Fibroblast of lung (primary cell): Measurements from ENCODE around the gene SPACA4. TPM values are rescaled to one million over a fixed set of nuclear protein-coding genes. Genes with fewer than 3 reads are reported as not detected.

Experiments
- DNase-seq, 2 donors: peaks; one replicate each; pipeline versions ENCODE4 v3.0.0 to v3.0.0-alpha.2; 2010; ENCODE audit warnings: low read depth in 2 of 2
- H2AFZ ChIP-seq: 2 replicates; pipeline ENCODE4 v1.5.1; 2012; ENCODE audit warnings: low read length, control low read depth, inconsistent platforms
- H3K27ac ChIP-seq: 2 replicates; pipeline ENCODE4 v1.5.1; 2011; ENCODE audit warnings: low read length, control low read depth; ENCODE audit not compliant: insufficient read depth
- H3K27me3 ChIP-seq: 2 replicates; pipeline ENCODE4 v1.5.1; 2011; ENCODE audit warnings: mild to moderate bottlenecking, low read length; ENCODE audit not compliant: control insufficient read depth, insufficient read depth
- H3K36me3 ChIP-seq: 2 replicates; pipeline ENCODE4 v1.5.1; 2011; ENCODE audit warnings: low read length; ENCODE audit not compliant: control insufficient read depth, insufficient read depth
- H3K4me1 ChIP-seq: 2 replicates; pipeline ENCODE4 v1.5.1; 2011; ENCODE audit warnings: low read length; ENCODE audit not compliant: control insufficient read depth, insufficient read depth; ENCODE audit errors: extremely low read depth
- H3K4me2 ChIP-seq: 2 replicates; pipeline ENCODE4 v1.5.1; 2011; ENCODE audit warnings: low read length, control low read depth; ENCODE audit not compliant: insufficient read depth; ENCODE audit errors: extremely low read depth
- H3K4me3 ChIP-seq, 4 experiments: fragments of 200-600 bp in 1 of 4; sonication (generic) in 1 of 4; replicated peaks in 1 of 4; 2 replicates each; pipeline ENCODE4 v1.5.1; 2011 to 2016; ENCODE audit warnings: low read length in 4 of 4, low read depth in 3 of 4, mild to moderate bottlenecking in 3 of 4, control low read depth in 2 of 4, inconsistent platforms in 1 of 4, mixed read lengths in 1 of 4; ENCODE audit not compliant: insufficient read depth in 1 of 4; ENCODE audit errors: control extremely low read depth in 1 of 4
- H3K79me2 ChIP-seq: 2 replicates; pipeline ENCODE4 v1.5.1; 2012; ENCODE audit warnings: mild to moderate bottlenecking, low read length, inconsistent platforms; ENCODE audit not compliant: control insufficient read depth, insufficient read depth
- H3K9ac ChIP-seq: 2 replicates; pipeline ENCODE4 v1.5.1; 2011; ENCODE audit warnings: mild to moderate bottlenecking, low read length, control low read depth; ENCODE audit not compliant: insufficient read depth
- H3K9me3 ChIP-seq: 2 replicates; pipeline ENCODE4 v1.5.1; 2012; ENCODE audit warnings: low read depth, low read length; ENCODE audit not compliant: control insufficient read depth, insufficient read depth
- H4K20me1 ChIP-seq: 2 replicates; pipeline ENCODE4 v1.5.1; 2011; ENCODE audit warnings: low read length; ENCODE audit not compliant: control insufficient read depth, insufficient read depth; ENCODE audit errors: extremely low read depth
- EZH2 ChIP-seq: IDR thresholded peaks from 2 replicates; pipeline ENCODE4 v1.5.1; 2012; ENCODE audit warnings: low read length, control low read depth, mild to moderate bottlenecking; ENCODE audit errors: missing control alignments
- polyA plus RNA-seq, 2 donors: library from polyadenylated mRNA; depleted of rRNA in 1 of 2; stranded (reverse) in 1 of 2; unstranded in 1 of 2; fragments of >200 nt; gene quantifications; 2 replicates each; pipeline ENCODE4 v1.2.1, GENCODE V29; 2011 to 2012; ENCODE audit warnings: missing spikeins in 1 of 2
- total RNA-seq: library from RNA; depleted of rRNA; stranded (reverse); fragments of >200 nt; gene quantifications from 2 replicates; pipeline ENCODE4 v1.2.1, GENCODE V29; 2014
- TF ChIP-seq, protein P1 (sequence below), 2 donors: IDR thresholded peaks in 1 of 2; conservative IDR thresholded peaks in 1 of 2; 1 replicate in 1 of 2; 2 replicates in 1 of 2; pipeline ENCODE4 v1.5.1; 2011 to 2012; ENCODE audit warnings: low read length in 2 of 2, control low read depth in 1 of 2, inconsistent platforms in 1 of 2, low read depth in 1 of 2, mild to moderate bottlenecking in 1 of 2

The SPACA4 gene
- total and polyA plus RNA-seq, 2 donors (not counting 1 experiment from before 2014, with no cell fraction given), result not detected

- no peak overlapping the region for H3K4me2 ChIP-seq
- TF ChIP-seq, protein P1, sequence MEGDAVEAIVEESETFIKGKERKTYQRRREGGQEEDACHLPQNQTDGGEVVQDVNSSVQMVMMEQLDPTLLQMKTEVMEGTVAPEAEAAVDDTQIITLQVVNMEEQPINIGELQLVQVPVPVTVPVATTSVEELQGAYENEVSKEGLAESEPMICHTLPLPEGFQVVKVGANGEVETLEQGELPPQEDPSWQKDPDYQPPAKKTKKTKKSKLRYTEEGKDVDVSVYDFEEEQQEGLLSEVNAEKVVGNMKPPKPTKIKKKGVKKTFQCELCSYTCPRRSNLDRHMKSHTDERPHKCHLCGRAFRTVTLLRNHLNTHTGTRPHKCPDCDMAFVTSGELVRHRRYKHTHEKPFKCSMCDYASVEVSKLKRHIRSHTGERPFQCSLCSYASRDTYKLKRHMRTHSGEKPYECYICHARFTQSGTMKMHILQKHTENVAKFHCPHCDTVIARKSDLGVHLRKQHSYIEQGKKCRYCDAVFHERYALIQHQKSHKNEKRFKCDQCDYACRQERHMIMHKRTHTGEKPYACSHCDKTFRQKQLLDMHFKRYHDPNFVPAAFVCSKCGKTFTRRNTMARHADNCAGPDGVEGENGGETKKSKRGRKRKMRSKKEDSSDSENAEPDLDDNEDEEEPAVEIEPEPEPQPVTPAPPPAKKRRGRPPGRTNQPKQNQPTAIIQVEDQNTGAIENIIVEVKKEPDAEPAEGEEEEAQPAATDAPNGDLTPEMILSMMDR (conservative IDR thresholded peaks at IDR 0.05 in 1 of 2, IDR thresholded peaks at IDR 0.05 in 1 of 2; ENCODE audit: low read depth in 1 of 2, low read length in 2 of 2), result no peak
- no peak for TF ChIP-seq EZH2
- H3K27ac ChIP-seq, result no peak overlapping the region
- H2AFZ ChIP-seq, result no peak overlapping the region
- H3K36me3 ChIP-seq, result no peaks in the 10 kb centered on the region
- H3K9ac ChIP-seq, result no peak overlapping the region
- no peaks in the 10 kb centered on the region for H3K79me2 ChIP-seq
- no peak for DNase-seq
- no peaks in the 10 kb centered on the region for H4K20me1 ChIP-seq
- H3K27me3 ChIP-seq, result no peaks in the 10 kb centered on the region
- H3K9me3 ChIP-seq, result no peaks in the 10 kb centered on the region
- peaks cover 8% of the 10 kb centered on the region for H3K4me1 ChIP-seq
- H3K4me3 ChIP-seq, result no peak overlapping the region
Observed at GRCh38 chr19:48642862-48643261, 36.3 kb downstream of the SPACA4 start.

GRCh38 chr19:48644355-48644754 lies 37.8 kb downstream of the SPACA4 start:
- no peak overlapping the region for H3K9ac ChIP-seq
- no peaks in the 10 kb centered on the region for H3K79me2 ChIP-seq
- H3K4me2 ChIP-seq, result no peak overlapping the region
- no peak for DNase-seq
- H3K27me3 ChIP-seq, result no peaks in the 10 kb centered on the region
- H3K4me3 ChIP-seq, result no peak overlapping the region
- no peaks in the 10 kb centered on the region for H3K9me3 ChIP-seq
- H4K20me1 ChIP-seq, result no peaks in the 10 kb centered on the region
- H3K4me1 ChIP-seq, result peaks cover 5% of the 10 kb centered on the region
- no peak for TF ChIP-seq EZH2
- TF ChIP-seq, protein P1 (conservative IDR thresholded peaks at IDR 0.05 in 1 of 2, IDR thresholded peaks at IDR 0.05 in 1 of 2; ENCODE audit: low read depth in 1 of 2, low read length in 2 of 2), result no peak
- H2AFZ ChIP-seq, result no peak overlapping the region
- no peaks in the 10 kb centered on the region for H3K36me3 ChIP-seq
- H3K27ac ChIP-seq, result no peak overlapping the region

- Histone ChIP-seq H3K4me1 (peaks cover 3% of the 10 kb centered on the region), H3K27me3 (no peaks in the 10 kb centered on the region), H3K9ac (no peak overlapping the region), H3K27ac (no peak overlapping the region), H3K4me3 (peak overlapping the region in 2 of 4 experiments; percentile 20 to 63), H4K20me1 (no peaks in the 10 kb centered on the region), H2AFZ (no peak overlapping the region), H3K4me2 (peak overlapping the region; percentile 41), H3K36me3 (no peaks in the 10 kb centered on the region), H3K9me3 (no peaks in the 10 kb centered on the region), H3K79me2 (no peaks in the 10 kb centered on the region)
- DNase-seq, result peak; percentile 66 to 73
- TF ChIP-seq EZH2, result peak; percentile 44
- TF ChIP-seq, protein P1 (conservative IDR thresholded peaks at IDR 0.05 in 1 of 2, IDR thresholded peaks at IDR 0.05 in 1 of 2; ENCODE audit: low read depth in 1 of 2, low read length in 2 of 2), result no peak
Observed at GRCh38 chr19:48644839-48645619, 38.5 kb downstream of the SPACA4 start.
